K562 (cell line): ENCODE measurements around the gene PROK1. TPM values are rescaled to one million over a fixed set of nuclear protein-coding genes. Genes with fewer than 3 reads are reported as not detected.
"Not testable (repeated sequence)": the region's sequence is repeated elsewhere in the genome, so short reads cannot be mapped to it uniquely, and the experiment has no call there.

Experiments used
- ATAC-seq: fragments of 200-7000 bp; cut with Tn5 transposase; 3 replicates; pipeline ENCODE4 v1.9.1; 2020; ENCODE audit warnings: moderate library complexity
- BruUV-seq: library from RNA; stranded (reverse); fragments of 400-500 nt; replicated peaks from 2 replicates; lab custom pipeline; 2021; lab: Mats Ljungman, UMichigan
- CTCF ChIA-PET: fragments of 300-600 bp; formaldehyde crosslinking; extraction: SDS; loops from one replicate; lab custom pipeline; 2021; ENCODE audit warnings: low intra/inter-chr PET ratio; lab: Yijun Ruan, JAX
- POLR2A ChIA-PET: fragments of 300-600, 350-650 bp; sonication (Branson Sonifier 250); formaldehyde crosslinking; extraction: SDS; loops from one replicate; lab custom pipeline; 2021; ENCODE audit warnings: antibody characterized with exemption, inconsistent platforms; lab: Yijun Ruan, JAX
- DNase-seq, 4 experiments: peaks; one replicate each; pipeline versions ENCODE4 v3.0.0 to v3.0.0-alpha.2; 2011 to 2018; ENCODE audit warnings: low spot score in 3 of 4, mixed read lengths in 3 of 4; ENCODE audit errors: extremely low read depth in 1 of 4
- FAIRE-seq: peaks from 2 replicates; lab custom pipeline; 2011; peaks lifted over from hg19 to GRCh38; lab: Jason Lieb, UNC
- H2AFZ ChIP-seq: 2 replicates; pipeline ENCODE4 v1.6.0; 2011; ENCODE audit warnings: low read depth, low read length, control low read depth, inconsistent platforms
- H3K27ac ChIP-seq: fragments of 200-600 bp; 3 replicates; pipeline ENCODE4 v1.8.0; 2011; ENCODE audit warnings: low read depth, mild to moderate bottlenecking, control low read depth, inconsistent platforms, low read length, moderate library complexity, mixed read lengths; ENCODE audit errors: extremely low read depth
- H3K27me3 ChIP-seq, 2 experiments: fragments of 300-600 bp in 1 of 2; 2 replicates in 1 of 2; 3 replicates in 1 of 2; pipeline versions ENCODE4 v1.6.0 to v1.8.0; 2011; ENCODE audit warnings: inconsistent platforms in 2 of 2, low read length in 2 of 2, mild to moderate bottlenecking in 1 of 2, mixed read lengths in 1 of 2, moderate library complexity in 1 of 2; ENCODE audit not compliant: control insufficient read depth in 2 of 2, insufficient read depth in 2 of 2
- H3K36me3 ChIP-seq: fragments of 300-600 bp; 3 replicates; pipeline ENCODE4 v1.8.0; 2011; ENCODE audit warnings: mild to moderate bottlenecking, low read length, inconsistent platforms; ENCODE audit not compliant: control insufficient read depth, insufficient read depth
- H3K4me1 ChIP-seq, 2 experiments: fragments of 200-600 bp in 1 of 2; replicated peaks in 1 of 2; 2 replicates in 1 of 2; 3 replicates in 1 of 2; pipeline versions ENCODE4 v1.5.1 to v1.8.0; 2011; ENCODE audit warnings: inconsistent platforms in 2 of 2, low read length in 2 of 2, mild to moderate bottlenecking in 1 of 2, mixed read lengths in 1 of 2, moderate library complexity in 1 of 2; ENCODE audit not compliant: control insufficient read depth in 2 of 2, insufficient read depth in 2 of 2
- H3K4me2 ChIP-seq: 2 replicates; pipeline ENCODE4 v1.6.1; 2011; ENCODE audit warnings: low read length, control low read depth, inconsistent platforms, mixed read lengths; ENCODE audit not compliant: insufficient read depth
- H3K4me3 ChIP-seq: fragments of 200-600 bp; sonication (generic), shearing (Covaris generic); 2 replicates; pipeline ENCODE4 v1.5.1; 2016; ENCODE audit warnings: control low read depth, inconsistent platforms
- H3K79me2 ChIP-seq: fragments of 200-600 bp; 3 replicates; pipeline ENCODE4 v1.8.0; 2011; ENCODE audit warnings: low read length, inconsistent platforms; ENCODE audit not compliant: control insufficient read depth, insufficient read depth
- H3K9ac ChIP-seq, 2 experiments: 2 replicates each; pipeline versions ENCODE4 v1.6.0 to v1.6.1; 2011; ENCODE audit warnings: low read depth in 2 of 2, low read length in 2 of 2, control low read depth in 1 of 2, inconsistent platforms in 1 of 2, mild to moderate bottlenecking in 1 of 2, mixed read lengths in 1 of 2; ENCODE audit not compliant: insufficient read depth in 1 of 2
- H3K9me1 ChIP-seq: one replicate; pipeline ENCODE4 v1.6.0; 2011; ENCODE audit warnings: inconsistent platforms, mild to moderate bottlenecking, low read length, moderate library complexity; ENCODE audit not compliant: control insufficient read depth, insufficient read depth
- H3K9me3 ChIP-seq: replicated peaks from 2 replicates; pipeline ENCODE4 v1.5.1; 2011; ENCODE audit warnings: low read depth, low read length, inconsistent platforms; ENCODE audit not compliant: control insufficient read depth, insufficient read depth
- H4K20me1 ChIP-seq: replicated peaks from 2 replicates; pipeline ENCODE4 v1.6.1; 2011; ENCODE audit warnings: low read length, inconsistent platforms, mixed read lengths; ENCODE audit not compliant: control insufficient read depth, insufficient read depth
- BRF1 ChIP-seq: IDR thresholded peaks from 3 replicates; pipeline ENCODE4 v1.6.1; 2011; ENCODE audit warnings: borderline replicate concordance, mild to moderate bottlenecking; ENCODE audit not compliant: insufficient read length; ENCODE audit errors: extremely low read depth
- DIDO1 ChIP-seq: fragments of 450-650 bp; IDR thresholded peaks from 2 replicates; pipeline ENCODE4 v1.6.1; 2016; ENCODE audit warnings: low read depth, missing biosample characterization, missing genetic modification characterization
- ETV5 ChIP-seq: sonication (generic); formaldehyde crosslinking; IDR thresholded peaks from 2 replicates; pipeline ENCODE4 v1.4.0; 2020; ENCODE audit warnings: low read depth, mild to moderate bottlenecking, missing genetic modification reagents
- HDAC2 ChIP-seq: fragments of 450-650 bp; IDR thresholded peaks from 2 replicates; pipeline ENCODE4 v1.6.1; 2016; ENCODE audit warnings: mild to moderate bottlenecking
- HDAC3 ChIP-seq: fragments of 450-650 bp; IDR thresholded peaks from 2 replicates; pipeline ENCODE4 v1.6.1; 2018; ENCODE audit warnings: borderline replicate concordance, mild to moderate bottlenecking, moderate library complexity; ENCODE audit not compliant: partially characterized antibody
- NFIC ChIP-seq: fragments of 450-650 bp; IDR thresholded peaks from 2 replicates; pipeline ENCODE4 v1.6.1; 2017; ENCODE audit warnings: mild to moderate bottlenecking, inconsistent platforms
- PCBP2 ChIP-seq: fragments of 200-400 bp; formaldehyde crosslinking; IDR thresholded peaks from 2 replicates; pipeline ENCODE4 v1.6.1; 2018; ENCODE audit warnings: low read length, low read depth, mild to moderate bottlenecking, moderate library complexity; ENCODE audit not compliant: poor library complexity, severe bottlenecking
- PML ChIP-seq: IDR thresholded peaks from 2 replicates; pipeline ENCODE4 v1.6.1; 2012; ENCODE audit warnings: low read length, inconsistent platforms
- SMARCA4 ChIP-seq: fragments of 450-650 bp; IDR thresholded peaks from 2 replicates; pipeline ENCODE4 v1.6.1; 2016
- THRAP3 ChIP-seq: fragments of 450-650 bp; IDR thresholded peaks from 2 replicates; pipeline ENCODE4 v1.6.1; 2016; ENCODE audit warnings: mild to moderate bottlenecking, inconsistent platforms, borderline replicate concordance
- ZNF184 ChIP-seq: sonication (generic); formaldehyde crosslinking; IDR thresholded peaks from 2 replicates; pipeline ENCODE4 v1.5.0; 2020; ENCODE audit warnings: missing genetic modification reagents
- ZNF263 ChIP-seq: sonication (generic); formaldehyde crosslinking; IDR thresholded peaks from 2 replicates; pipeline ENCODE4 v1.8.0; 2022; ENCODE audit warnings: mild to moderate bottlenecking, missing genetic modification reagents, borderline replicate concordance
- ZNF766 ChIP-seq: fragments of 200-800 bp; sonication (Bioruptor generic); conservative IDR thresholded peaks from 2 replicates; pipeline ENCODE4 v1.6.1; 2016; ENCODE audit warnings: missing genetic modification characterization, missing compliant biosample characterization
- ZNF830 ChIP-seq: fragments of 250-450 bp; sonication (Bioruptor Pico); IDR thresholded peaks from 2 replicates; pipeline ENCODE4 v1.5.0; 2021; ENCODE audit warnings: mild to moderate bottlenecking
- WGBS: fragments of 100-300 bp; shearing (Covaris generic); methylation state at CpG from one replicate; pipeline ENCODE4 v1.1.6; 2016; ENCODE audit warnings: low coverage, mixed read lengths; ENCODE audit not compliant: insufficient coverage; ENCODE audit errors: missing lambda C conversion rate; 5-methylcytosine and 5-hydroxymethylcytosine counted together
- in situ Hi-C: fragments of 300-500 bp; cut with MboI; formaldehyde crosslinking; loops from 4 replicates; pipeline ENCODE4 v1.15.0; 2018; ENCODE audit warnings: inconsistent platforms, mixed read lengths
- intact Hi-C: fragments of 100-400 bp; cut with micrococcal nuclease; formaldehyde crosslinking; loops from 2 replicates; pipeline ENCODE4 v1.14.2; 2022
- polyA plus RNA-seq, 8 experiments: library from polyadenylated mRNA; depleted of rRNA in 4 of 8; stranded (reverse) in 5 of 8; unstranded in 3 of 8; fragments of >200 nt; fragmentation: Nextera tagmentation in 2 of 8; fragmentation: Illumina TruSeq in 1 of 8; extraction: Ambion mirVana in 2 of 8; extraction: Trizol in 1 of 8; gene quantifications; 2 replicates each; pipeline versions ENCODE4 v1.2.1 to v1.2.3, GENCODE V29; 2011 to 2014; ENCODE audit warnings: inconsistent platforms in 1 of 8, missing spikeins in 1 of 8
- total RNA-seq, 7 experiments: library from RNA; depleted of rRNA in 6 of 7; stranded (reverse); fragments of >200 nt in 6 of 7; fragmentation: Illumina TruSeq in 2 of 7; extraction: Trizol in 2 of 7; gene quantifications; 2 replicates each; pipeline versions ENCODE4 v1.2.1 to v1.2.3, GENCODE V29; 2011 to 2021; ENCODE audit warnings: low replicate concordance in 1 of 7

Gene PROK1
- total and polyA plus RNA-seq, 9 of the 15 experiments (the other 6 are each of a cell fraction or from before 2014, with no cell fraction given), result 0.15 TPM; not detected in 8

GRCh38 chr1:110437645-110438299 is 13.2 kb upstream of the PROK1 start:
- H3K4me3 ChIP-seq, ATAC-seq, BruUV-seq, H3K36me3 ChIP-seq, intact Hi-C loops, H3K9ac ChIP-seq, H3K27ac ChIP-seq, H3K9me1 ChIP-seq, H2AFZ ChIP-seq, H3K4me2 ChIP-seq, DNase-seq, in situ Hi-C loops, FAIRE-seq, H3K79me2 ChIP-seq, H3K9me3 ChIP-seq: not testable (repeated sequence)
- Histone ChIP-seq H3K4me1 (peaks cover 10 to 27% of the 10 kb centered on the region in 2 experiments; a peak in 4 of 5 replicates), H4K20me1 (peaks cover 14% of the 10 kb centered on the region; the same call in 1 of the 2 replicates), H3K27me3 (peaks cover 29 to 63% of the 10 kb centered on the region in 2 experiments)
- ChIA-PET POLR2A (interaction anchor here (0.7 to 6.0 kb wide), 4 partner anchors 7 to 97 kb away, joined by 3 to 24 read pairs (median 4); no protein-coding TSS in a partner anchor), CTCF (interaction anchor here (1.2 kb wide), 1 partner anchor 18 kb away, joined by 3 read pairs; no protein-coding TSS in a partner anchor)
- WGBS, result 9% methylated on average over 9 of the region's 9 CpGs

- CTCF ChIA-PET, result no interaction called here
- TF ChIP-seq ZNF263 (CRISPR knock-in tag) (no peak), NFIC (peak; percentile 74), ETV5 (CRISPR knock-in tag) (0 out of 2 replicates have a peak, but pooled peaks have one; percentile 52), ZNF830 (CRISPR knock-in tag) (no peak), SMARCA4 (peak; percentile 75), HDAC3 (peak; percentile 68), PML (peak; percentile 63), ZNF184 (CRISPR knock-in tag) (no peak), ZNF766 (CRISPR knock-in tag) (peak; percentile 43; the same call in 1 of the 2 replicates), PCBP2 (no peak), THRAP3 (no peak), DIDO1 (tag) (no peak), BRF1 (no peak), HDAC2 (peak; percentile 94)
These were observed 12.1 kb upstream of the PROK1 start for GRCh38 chr1:110438893-110439292.

More at GRCh38 chr1:110438893-110439292, 12.1 kb upstream of the PROK1 start:
- Histone ChIP-seq H3K4me1 (peaks cover 4 to 16% of the 10 kb centered on the region in 2 experiments; a peak in 4 of 5 replicates), H4K20me1 (peaks cover 21% of the 10 kb centered on the region; the same call in 1 of the 2 replicates), H3K9me1 (no peaks in the 10 kb centered on the region), H3K36me3 (no peaks in the 10 kb centered on the region), H3K27ac (no peak overlapping the region), H2AFZ (no peak overlapping the region), H3K79me2 (no peaks in the 10 kb centered on the region), H3K27me3 (peaks cover 36 to 74% of the 10 kb centered on the region in 2 experiments), H3K4me3 (no peak overlapping the region), H3K9ac (no peak overlapping the region), H3K4me2 (no peak overlapping the region), H3K9me3 (no peaks in the 10 kb centered on the region)
- 2% methylated on average over 4 of the region's 4 CpGs for WGBS
- in situ Hi-C loops, result no loop called here
- intact Hi-C loops, result no loop called here
- DNase-seq, result peak in 3 of 4 experiments; percentile 32 to 55 (median 55)
- FAIRE-seq, result no peak
- POLR2A ChIA-PET, result interaction anchor here (0.8 to 6.0 kb wide), 4 partner anchors 8 to 98 kb away, joined by 3 to 24 read pairs (median 4); no protein-coding TSS in a partner anchor
- ATAC-seq, result peak; percentile 39; the same call in 2 of the 3 replicates
- no TSS peak for BruUV-seq
